ENCODE results near the gene CEP350. TPM values are rescaled to one million over a fixed set of nuclear protein-coding genes. Genes with fewer than 3 reads are reported as not detected.
"Not testable (repeated sequence)": the region's sequence is repeated elsewhere in the genome, so short reads cannot be mapped to it uniquely, and the experiment has no call there.

The CEP350 gene
- total RNA-seq, 1 experiment from 2014 or later: 16.1 TPM

DNA sequence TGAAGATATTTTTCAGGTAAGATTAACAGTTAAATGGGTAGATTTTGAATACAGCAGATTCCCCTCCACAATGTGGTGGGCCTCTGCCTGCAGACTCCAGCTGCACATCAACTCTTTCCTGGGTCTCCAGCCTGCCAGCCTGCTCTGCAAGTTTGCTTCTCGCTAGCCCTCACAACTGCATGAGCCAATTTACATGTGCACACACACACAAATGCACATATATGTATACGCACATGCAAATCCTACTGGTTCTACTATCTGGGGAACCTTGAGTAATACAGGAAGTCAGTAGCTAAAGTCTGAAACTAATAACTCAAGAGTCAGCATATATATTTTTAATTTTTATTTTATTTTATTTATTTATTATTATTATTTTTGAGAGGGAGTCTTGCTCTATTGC lies 165.2 kb downstream of the CEP350 start:
- DNase-seq (ENCODE audit: low spot score): no peak

DNA sequence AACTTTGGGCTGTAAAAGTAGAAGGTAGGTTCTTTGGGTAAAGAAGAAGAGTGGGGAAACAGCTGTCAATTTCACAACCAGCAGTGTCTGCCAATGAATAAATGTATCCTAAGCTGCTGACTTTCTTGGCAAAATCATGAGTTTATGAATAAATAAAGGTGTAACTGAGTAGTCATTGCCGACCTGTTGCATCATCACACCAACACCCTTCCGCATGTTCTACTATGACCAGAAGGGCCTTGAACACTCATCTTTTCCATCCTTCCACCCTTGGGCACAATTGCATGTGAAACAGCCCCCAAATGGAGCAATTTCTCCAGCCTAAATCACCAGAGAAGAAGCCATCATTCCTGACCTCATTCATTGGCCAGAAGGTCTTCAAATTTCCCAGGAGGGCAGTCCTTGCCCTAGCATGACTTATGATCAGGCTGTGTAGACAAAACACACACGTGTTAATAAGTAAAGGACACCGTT lies 168.9 kb downstream of the CEP350 start:
- DNase-seq (ENCODE audit: low spot score): no peak

DNA sequence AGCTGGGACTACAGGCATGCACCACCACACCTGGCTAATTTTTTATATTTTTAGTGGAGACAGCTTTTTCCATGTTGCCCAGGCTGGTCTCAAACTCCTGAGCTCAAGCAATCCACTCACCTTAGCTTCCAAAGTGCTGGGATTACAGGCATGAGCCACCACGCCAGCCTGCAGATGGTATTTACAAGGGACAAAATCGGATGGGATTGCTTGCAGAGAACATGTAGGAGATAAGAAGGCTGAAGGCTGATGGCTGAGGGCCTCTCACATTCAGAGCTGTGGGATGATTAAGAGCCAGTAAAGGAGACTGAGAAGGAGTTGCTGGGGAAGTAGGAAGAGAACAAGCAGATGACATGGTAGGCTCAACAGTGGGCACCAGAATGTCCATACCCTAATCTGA lies 176.0 kb downstream of the CEP350 start:
- no peak for DNase-seq (ENCODE audit: low spot score)

GRCh38 chr1:180131510-180131909 lies 176.9 kb downstream of the CEP350 start:
- DNase-seq (ENCODE audit: low spot score): no peak

DNA sequence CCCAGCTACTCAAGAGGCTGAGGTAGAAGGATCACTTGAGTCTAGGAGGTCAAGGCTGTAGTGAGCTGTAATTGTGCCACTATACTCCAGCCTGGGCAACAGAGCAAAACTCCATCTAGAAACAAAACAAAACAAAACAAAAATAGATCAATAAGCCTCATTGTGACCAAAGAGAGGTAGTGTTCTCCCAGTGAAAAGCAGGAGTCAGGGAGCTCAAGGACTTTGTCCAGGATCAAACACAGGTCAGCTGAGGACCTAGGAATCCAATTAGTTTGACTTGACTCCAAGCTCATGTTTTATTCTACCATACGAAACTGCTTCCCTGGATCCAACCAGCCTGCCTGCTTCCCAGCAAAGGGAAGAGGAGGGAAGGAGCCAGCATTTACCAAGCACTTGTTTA lies 178.6 kb downstream of the CEP350 start:
- DNase-seq (ENCODE audit: low spot score): no peak

DNA sequence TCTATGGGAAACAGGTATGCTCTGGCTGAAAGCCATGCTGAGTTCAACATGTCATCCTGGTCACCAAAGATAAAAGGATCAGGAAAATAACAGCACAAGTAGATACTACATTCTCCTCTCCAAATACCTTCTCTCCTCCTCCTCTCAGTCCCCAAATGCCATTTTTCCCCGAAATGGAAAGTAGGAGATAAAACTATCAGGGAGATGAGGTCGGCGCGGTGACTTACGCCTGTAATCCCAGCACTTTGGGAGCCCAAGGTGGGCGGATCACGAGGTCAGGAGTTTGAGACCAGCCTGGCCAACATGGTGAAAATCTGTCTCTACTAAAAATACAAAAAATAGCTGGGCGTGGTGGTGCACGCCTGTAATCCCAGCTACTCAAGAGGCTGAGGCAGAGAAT lies 179.1 kb downstream of the CEP350 start:
- not testable (repeated sequence) for DNase-seq (ENCODE audit: low spot score)

DNA sequence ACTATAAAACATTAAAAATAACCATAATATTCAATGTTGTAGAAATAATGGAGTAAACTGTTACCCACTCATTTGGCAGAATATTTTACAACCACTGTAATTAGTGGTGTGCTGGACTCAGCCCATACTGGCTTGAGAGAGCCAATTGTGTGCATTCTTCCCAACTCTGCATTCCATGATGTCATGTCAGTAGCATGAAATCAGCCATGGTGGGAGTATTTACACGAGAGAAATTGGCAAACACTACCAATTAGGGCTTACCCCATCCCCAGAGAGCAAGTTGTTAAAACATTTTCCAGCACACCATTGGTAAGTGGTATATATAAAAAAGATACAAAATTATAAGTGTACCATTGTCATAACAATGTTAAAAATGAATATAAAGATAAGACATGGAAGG lies 180.9 kb downstream of the CEP350 start:
- no peak for DNase-seq (ENCODE audit: low spot score)

- DNase-seq (ENCODE audit: low spot score): no peak
Observed at GRCh38 chr1:180136331-180136967, 181.8 kb downstream of the CEP350 start.

DNA sequence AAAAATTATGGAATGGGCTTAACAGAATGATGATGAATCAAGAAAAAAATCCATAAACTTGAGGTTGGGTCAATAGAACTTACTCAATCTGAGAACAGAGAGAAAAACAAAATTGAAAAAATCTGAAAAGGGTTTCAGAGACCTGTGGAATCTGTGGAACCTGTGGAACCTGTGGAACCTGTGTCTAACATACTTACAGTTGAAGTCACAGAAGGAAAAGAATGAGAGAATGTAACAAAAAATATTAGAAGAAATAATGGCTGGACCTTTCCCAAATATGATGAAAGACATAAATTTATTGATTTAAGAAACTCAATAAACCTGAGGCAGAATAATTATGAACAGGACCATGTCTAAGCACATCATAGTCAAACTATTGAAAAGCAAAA lies 182.4 kb downstream of the CEP350 start:
- no peak for DNase-seq (ENCODE audit: low spot score)

GRCh38 chr1:180137776-180138175 lies 183.2 kb downstream of the CEP350 start:
- no peak for DNase-seq (ENCODE audit: low spot score)

DNA sequence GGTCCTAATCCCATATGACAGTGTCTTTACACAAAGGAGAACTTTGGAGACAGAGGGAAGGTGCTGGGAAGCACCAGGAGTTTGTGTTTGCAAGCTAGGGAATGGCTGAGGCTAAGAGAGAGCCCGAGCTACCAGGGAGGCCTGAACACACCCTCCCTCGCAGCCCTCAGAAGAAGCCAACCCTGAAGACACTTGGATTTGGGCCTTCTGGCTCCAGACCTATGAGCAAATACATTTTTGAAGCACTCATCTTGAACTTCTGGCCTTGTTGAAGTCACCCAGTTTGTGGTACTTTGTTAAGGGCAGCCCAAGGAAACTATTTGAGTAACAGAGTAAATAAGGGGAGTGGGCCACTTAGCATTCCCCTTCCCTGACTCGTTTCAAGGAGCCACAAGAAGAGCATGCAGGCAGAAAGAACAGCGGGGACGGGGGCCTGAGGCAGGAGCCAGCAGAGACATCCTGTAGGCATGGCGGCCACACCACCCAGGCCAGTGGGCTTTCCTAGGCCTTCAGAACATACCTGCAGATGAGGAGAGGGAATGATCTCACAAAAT lies 186.8 kb downstream of the CEP350 start:
- DNase-seq (ENCODE audit: low spot score): no peak

DNA sequence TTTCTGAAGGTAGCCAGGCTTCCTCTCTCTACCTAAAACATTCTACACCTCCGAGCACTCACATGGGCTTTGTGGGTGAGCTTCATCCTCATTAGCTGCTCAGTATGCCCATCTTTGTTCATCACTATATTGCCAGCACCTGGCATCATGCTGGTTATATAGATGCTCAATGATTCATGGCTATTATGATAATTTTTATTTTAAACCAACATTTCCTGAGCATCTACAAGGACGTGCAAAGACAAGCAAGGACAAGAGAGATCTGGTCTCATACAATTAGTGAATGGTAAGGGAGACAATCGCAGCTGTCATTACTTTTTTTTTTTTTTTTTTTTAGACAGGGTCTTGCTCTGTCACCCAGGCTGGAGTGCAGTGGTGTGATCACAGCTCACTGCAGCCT lies 188.7 kb downstream of the CEP350 start:
- DNase-seq (ENCODE audit: low spot score): no peak

DNA sequence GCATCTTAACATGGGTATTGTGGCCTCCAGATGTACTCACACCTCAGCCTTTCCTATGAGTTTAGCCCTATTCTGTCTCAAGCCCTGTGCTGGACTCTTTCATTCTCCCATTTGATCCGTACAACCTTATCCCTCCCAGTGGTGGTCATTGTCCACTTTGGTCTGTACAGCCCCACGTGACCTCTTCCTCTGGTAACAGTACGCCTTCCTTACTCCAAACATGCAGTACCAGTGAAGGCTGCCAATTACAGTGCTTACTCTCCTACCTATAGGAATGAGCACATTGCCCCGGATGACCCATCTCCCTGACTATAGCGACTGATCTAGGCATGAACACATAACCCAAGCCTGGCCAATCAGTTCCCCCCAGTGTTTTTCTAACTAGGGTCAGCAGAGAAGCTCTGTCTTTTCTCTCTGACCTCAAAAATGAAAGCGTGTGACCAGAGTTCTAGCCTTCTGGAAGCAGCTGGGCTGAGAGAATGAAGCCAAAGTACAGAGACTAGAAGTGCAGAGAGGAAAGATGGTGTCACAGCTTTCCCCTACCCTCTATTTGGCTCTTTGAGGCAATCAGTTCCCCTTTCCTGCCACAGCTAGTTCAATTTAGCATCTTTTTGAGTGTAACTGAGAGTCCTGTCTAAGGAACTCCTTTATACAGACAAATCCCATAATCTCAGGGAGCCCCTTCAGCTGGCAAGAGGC lies 190.2 kb downstream of the CEP350 start:
- no peak for DNase-seq (ENCODE audit: low spot score)

GRCh38 chr1:180145446-180145845 lies 190.8 kb downstream of the CEP350 start:
- no peak for DNase-seq (ENCODE audit: low spot score)

DNA sequence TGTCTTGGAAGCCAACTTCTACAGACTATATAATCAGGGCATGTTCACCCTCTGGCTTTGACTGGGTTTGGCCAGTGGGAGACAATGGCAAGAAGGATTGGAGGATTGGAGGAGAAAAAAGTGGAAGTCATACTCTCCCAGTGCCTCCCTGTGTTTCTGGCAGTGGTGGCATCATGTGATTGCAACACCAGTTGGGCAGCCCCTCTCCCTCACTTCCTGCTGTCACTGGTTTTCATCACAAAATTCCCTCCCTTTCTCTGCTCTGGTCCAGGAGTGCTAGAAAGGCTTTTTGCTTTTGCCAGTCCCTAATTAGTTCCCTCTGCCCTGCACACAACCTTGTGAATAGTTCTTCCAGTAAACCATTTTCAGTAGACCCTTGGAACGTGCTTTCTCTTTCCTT lies 196.4 kb downstream of the CEP350 start:
- no peak for DNase-seq (ENCODE audit: low spot score)

DNA sequence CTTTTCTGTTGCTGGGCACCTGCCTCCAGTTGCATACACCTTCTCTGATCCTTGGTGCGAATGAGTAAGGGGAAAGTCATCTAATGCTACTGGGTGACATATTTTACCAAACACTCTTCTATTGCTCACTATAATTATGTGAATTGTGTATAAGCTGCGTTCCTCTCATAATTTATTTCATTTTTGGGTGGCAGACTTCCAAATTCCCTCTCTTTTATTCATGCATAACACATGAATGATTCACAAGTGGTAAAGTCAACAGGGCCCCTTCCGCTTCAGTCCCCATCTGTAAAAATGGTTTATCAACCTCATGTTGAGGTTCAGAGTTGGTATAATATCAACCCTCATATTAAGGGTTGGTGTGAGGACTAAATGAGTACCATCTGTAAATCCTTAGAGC lies 196.9 kb downstream of the CEP350 start:
- DNase-seq (ENCODE audit: low spot score): no peak

- no peak for DNase-seq (ENCODE audit: low spot score)
Observed at GRCh38 chr1:180152588-180152987, 198.0 kb downstream of the CEP350 start.

DNA sequence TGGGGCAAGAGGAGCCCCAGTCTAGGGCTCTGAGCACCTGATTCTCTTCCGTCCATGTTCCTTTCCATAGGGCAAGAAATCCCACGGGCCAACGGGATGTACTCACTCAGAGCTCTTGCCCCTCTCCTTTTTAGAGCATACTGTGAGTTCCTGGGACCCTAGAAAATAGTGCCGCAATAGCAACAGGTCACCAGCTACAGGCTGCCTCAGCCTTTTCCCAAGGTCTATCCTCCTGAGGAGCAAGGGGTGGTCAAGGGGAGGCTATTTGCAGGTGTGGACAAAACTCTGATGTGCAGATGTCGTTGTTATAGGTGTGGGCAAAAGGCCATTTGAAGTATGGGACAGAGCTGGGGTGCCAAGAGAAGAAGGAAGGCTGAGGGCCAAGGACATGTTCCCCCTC lies 198.4 kb downstream of the CEP350 start:
- no peak for DNase-seq (ENCODE audit: low spot score)

GRCh38 chr1:180154003-180154324 lies 199.4 kb downstream of the CEP350 start:
- DNase-seq (ENCODE audit: low spot score): no peak

DNA sequence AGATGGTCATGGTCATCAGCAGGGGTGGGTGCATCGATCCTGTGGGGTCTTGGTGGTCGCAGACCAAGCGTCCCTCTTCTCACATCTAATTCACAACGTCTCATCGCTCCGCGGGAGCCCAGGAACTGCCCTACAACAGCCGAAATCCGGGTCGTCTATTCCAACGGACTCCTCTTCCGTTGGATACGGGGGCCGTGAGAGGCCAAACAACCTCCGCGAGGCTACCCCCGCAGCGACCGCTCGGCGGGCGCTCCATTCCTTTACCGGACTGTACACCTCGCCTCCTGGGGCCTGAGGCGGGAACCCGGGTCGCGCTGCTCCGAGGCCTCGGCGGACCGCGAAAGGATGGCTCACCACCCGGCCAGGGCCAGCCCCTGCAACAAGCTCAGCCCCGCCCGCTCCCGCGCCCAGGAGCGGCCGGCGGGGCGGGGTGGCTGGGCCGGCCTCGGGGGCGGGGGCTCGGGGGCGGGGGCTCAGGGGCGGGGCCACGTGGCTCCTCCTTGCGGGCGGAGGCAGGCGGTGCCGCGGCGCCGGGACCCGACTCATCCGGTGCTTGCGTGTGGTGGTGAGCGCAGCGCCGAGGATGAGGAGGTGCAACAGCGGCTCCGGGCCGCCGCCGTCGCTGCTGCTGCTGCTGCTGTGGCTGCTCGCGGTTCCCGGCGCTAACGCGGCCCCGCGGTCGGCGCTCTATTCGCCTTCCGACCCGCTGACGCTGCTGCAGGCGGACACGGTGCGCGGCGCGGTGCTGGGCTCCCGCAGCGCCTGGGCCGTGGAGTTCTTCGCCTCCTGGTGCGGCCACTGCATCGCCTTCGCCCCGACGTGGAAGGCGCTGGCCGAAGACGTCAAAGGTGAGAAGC lies 199.9 kb downstream of the CEP350 start, which contains the start of gene QSOX1:
QSOX1 (plus strand) TSS at position 545 of the 857 bp plus-strand sequence; CDS start at position 584, 39 bp downstream.
- peak; percentile 79 for DNase-seq (ENCODE audit: low spot score)

DNA sequence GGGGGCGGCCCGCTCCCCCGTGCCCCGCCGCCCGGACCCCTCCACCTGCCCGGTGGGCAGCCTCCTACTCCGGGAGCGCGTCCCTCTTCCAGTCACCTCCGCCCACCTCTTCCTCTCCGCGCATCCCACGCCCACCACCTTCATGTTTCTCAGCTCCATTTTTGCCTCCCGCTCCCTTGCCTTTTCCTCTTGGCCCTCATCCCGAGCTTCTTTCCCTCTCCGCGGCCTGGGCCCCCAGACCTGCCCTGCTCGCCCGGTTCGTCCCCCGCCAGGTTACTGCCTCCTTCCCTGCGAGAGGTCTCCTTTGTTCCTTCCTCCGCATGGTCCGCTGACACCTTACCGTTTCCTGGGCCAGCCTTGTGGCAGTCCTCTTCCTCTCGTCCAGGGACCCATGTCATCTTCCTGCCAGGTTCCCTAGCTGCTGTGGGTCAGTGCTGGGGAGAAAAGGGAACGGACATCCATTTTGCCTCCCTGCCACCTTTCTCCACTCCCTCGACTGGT lies 200.6 kb downstream of the CEP350 start:
- peak; percentile 55 for DNase-seq (ENCODE audit: low spot score)

DNA sequence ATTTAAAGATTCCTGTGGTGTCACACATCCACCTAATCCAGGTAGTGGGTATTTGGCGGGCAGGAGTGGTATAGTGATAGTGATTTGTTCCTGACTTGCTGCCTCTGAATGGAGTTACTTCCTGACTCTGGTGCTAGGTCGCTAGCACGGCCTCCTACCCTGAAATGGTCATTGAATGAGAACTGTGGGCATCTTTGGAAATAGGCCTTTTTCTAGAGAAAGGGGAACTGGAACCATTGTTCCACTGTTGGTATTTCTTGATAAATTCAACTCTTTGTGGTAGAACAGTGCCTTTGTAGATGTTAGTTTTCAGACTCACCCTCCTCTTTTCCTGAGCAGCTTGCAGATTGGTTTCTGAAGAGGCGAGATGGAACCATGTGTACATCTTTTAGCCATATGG lies 201.6 kb downstream of the CEP350 start:
- DNase-seq (ENCODE audit: low spot score): no peak
